GM12872 (cell line): Measurements from ENCODE around the gene CTNNBIP1.

Experiments used
- CTCF ChIP-seq: IDR thresholded peaks from 3 replicates; pipeline ENCODE4 v1.5.1; 2011; ENCODE audit warnings: low read depth, mild to moderate bottlenecking, low read length, moderate library complexity; ENCODE audit not compliant: insufficient read depth

The CTNNBIP1 gene

GRCh38 chr1:9808459-9808858 lies 101.6 kb downstream of the CTNNBIP1 start:
- TF ChIP-seq CTCF = no peak

DNA sequence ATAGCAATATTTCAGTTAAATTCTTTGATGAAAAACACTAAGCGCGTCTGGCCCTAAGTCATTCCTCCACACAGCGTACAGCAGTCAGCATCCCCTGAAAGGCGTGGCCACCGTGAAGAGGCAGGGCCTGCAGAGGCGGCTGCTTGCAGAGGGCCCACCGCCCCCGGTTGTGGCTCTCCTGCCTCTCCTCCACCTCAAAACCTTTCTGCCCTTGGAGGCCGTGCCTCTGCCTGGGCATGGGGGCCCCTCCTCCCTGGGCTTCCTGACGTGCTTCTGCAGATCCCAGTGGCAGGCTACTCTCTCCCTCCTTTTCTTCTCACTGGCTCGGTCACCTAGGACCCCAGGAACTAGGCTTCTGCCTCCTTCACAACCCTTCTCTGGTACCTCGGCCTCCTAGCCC lies 102.5 kb downstream of the CTNNBIP1 start:
- no peak for TF ChIP-seq CTCF

DNA sequence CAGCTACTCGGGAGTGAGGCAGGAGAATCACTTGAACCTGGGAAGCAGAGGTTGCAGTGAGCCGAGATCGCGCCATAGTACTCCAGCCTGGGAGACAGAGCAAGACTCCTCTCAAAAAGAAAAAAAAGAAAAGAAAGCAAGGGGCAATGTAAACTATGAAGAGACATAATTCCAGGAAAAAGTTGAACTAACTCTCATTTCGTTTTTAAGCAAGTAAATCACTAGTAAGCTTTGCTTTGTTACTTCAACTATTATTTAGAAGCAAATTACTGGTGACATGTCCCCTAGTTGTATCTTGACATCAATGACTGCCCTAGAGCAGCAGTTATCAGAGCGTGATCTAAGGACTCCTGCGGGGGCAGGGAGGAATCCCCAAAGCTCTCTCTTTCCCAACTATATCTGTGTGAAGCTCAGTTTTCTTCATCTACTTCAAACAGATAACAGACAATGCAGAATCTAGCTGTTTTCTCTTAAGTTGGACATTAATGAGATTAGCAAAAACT lies 105.0 kb downstream of the CTNNBIP1 start:
- no peak for TF ChIP-seq CTCF

- no peak for TF ChIP-seq CTCF
Observed at GRCh38 chr1:9801909-9802308, 108.2 kb downstream of the CTNNBIP1 start.
